ENCODE measurements around the gene SNX6. TPM values are rescaled to one million over a fixed set of nuclear protein-coding genes. Genes with fewer than 3 reads are reported as not detected.

The SNX6 gene
- total and polyA plus RNA-seq, 9 of the 15 experiments (the other 6 are each of a cell fraction or from before 2014, with no cell fraction given) = 34.6 to 111 (median 57.5) TPM

- TF ChIP-seq, protein P1, sequence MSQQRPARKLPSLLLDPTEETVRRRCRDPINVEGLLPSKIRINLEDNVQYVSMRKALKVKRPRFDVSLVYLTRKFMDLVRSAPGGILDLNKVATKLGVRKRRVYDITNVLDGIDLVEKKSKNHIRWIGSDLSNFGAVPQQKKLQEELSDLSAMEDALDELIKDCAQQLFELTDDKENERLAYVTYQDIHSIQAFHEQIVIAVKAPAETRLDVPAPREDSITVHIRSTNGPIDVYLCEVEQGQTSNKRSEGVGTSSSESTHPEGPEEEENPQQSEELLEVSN (IDR thresholded peaks at IDR 0.05; ENCODE audit: borderline replicate concordance in 1 of 2, extremely low read depth in 1 of 2, insufficient read depth in 1 of 2, insufficient read length in 1 of 2, low read depth in 1 of 2, low read length in 1 of 2, poor library complexity in 1 of 2, severe bottlenecking in 1 of 2) = peak in 1 of 2 experiments; percentile 23
- peak; percentile 71; the same call in 1 of the 2 replicates for TF ChIP-seq PHF8 (IDR thresholded peaks at IDR 0.05; ENCODE audit: borderline replicate concordance, low read length)
- TF ChIP-seq NFATC3 (IDR thresholded peaks at IDR 0.05) = no peak
- no peak for TF ChIP-seq RHOXF2B (CRISPR knock-in tag; conservative IDR thresholded peaks at IDR 0.05)
- TF ChIP-seq RBM22 (IDR thresholded peaks at IDR 0.05; ENCODE audit: low read depth, low read length, poor library complexity, severe bottlenecking) = no peak
- TF ChIP-seq KLF1 (tag; IDR thresholded peaks at IDR 0.05) = no peak
- no peak for TF ChIP-seq ESRRB (CRISPR knock-in tag; IDR thresholded peaks at IDR 0.05; ENCODE audit: borderline replicate concordance)
- TF ChIP-seq HNRNPUL1 (IDR thresholded peaks at IDR 0.05; ENCODE audit: low read length) = no peak
- TF ChIP-seq TEAD4 (IDR thresholded peaks at IDR 0.05; ENCODE audit: low read length) = no peak
- TF ChIP-seq TEAD4 (CRISPR knock-in tag; IDR thresholded peaks at IDR 0.05; ENCODE audit: borderline replicate concordance) = no peak
- no peak for TF ChIP-seq STAT5A (IDR thresholded peaks at IDR 0.05; ENCODE audit: borderline replicate concordance, low read length)
- TF ChIP-seq, protein P2, sequence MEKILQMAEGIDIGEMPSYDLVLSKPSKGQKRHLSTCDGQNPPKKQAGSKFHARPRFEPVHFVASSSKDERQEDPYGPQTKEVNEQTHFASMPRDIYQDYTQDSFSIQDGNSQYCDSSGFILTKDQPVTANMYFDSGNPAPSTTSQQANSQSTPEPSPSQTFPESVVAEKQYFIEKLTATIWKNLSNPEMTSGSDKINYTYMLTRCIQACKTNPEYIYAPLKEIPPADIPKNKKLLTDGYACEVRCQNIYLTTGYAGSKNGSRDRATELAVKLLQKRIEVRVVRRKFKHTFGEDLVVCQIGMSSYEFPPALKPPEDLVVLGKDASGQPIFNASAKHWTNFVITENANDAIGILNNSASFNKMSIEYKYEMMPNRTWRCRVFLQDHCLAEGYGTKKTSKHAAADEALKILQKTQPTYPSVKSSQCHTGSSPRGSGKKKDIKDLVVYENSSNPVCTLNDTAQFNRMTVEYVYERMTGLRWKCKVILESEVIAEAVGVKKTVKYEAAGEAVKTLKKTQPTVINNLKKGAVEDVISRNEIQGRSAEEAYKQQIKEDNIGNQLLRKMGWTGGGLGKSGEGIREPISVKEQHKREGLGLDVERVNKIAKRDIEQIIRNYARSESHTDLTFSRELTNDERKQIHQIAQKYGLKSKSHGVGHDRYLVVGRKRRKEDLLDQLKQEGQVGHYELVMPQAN (IDR thresholded peaks at IDR 0.05; ENCODE audit: borderline replicate concordance) = peak; percentile 28; the same call in 1 of the 2 replicates
- peak; percentile 33 for TF ChIP-seq TBP (optimal IDR thresholded peaks at IDR 0.05; ENCODE audit: low read depth, low read length)
- no peak for TF ChIP-seq MTA2 (IDR thresholded peaks at IDR 0.05; ENCODE audit: low read depth)
- no peak for TF ChIP-seq NFIX (CRISPR knock-in tag; IDR thresholded peaks at IDR 0.05; ENCODE audit: low read depth)
- no peak for TF ChIP-seq ZC3H8 (IDR thresholded peaks at IDR 0.05)
- TF ChIP-seq JUNB (CRISPR knock-in tag; conservative IDR thresholded peaks at IDR 0.05) = no peak
- TF ChIP-seq BRCA1 (IDR thresholded peaks at IDR 0.05) = no peak
- no peak for TF ChIP-seq BRCA1 (CRISPR knock-in tag; IDR thresholded peaks at IDR 0.05)
- TF ChIP-seq ELK1 (CRISPR knock-in tag; IDR thresholded peaks at IDR 0.05) = no peak
- no peak for TF ChIP-seq ZNF316 (IDR thresholded peaks at IDR 0.05)
- TF ChIP-seq POLR2G (IDR thresholded peaks at IDR 0.05; ENCODE audit: low read depth, low read length) = peak; percentile 89
- peak; percentile 55; the same call in 1 of the 2 replicates for TF ChIP-seq POLR2H (tag; IDR thresholded peaks at IDR 0.05; ENCODE audit: low read depth)
- TF ChIP-seq KDM2B (CRISPR knock-in tag; IDR thresholded peaks at IDR 0.05) = no peak
- no peak for TF ChIP-seq C11orf30 (IDR thresholded peaks at IDR 0.05; ENCODE audit: low read depth)
- TF ChIP-seq ZNF76 (CRISPR knock-in tag; IDR thresholded peaks at IDR 0.05; ENCODE audit: borderline replicate concordance) = no peak
- TF ChIP-seq RFX7 (CRISPR knock-in tag; IDR thresholded peaks at IDR 0.05) = no peak
These were observed at the start of gene SNX6 (continued) for GRCh38 chr14:34629657-34630529.

All from K562 (cell line).